H54 (cell line): ENCODE results near the gene DPCD.

ENCODE experiments used
- DNase-seq: peaks from one replicate; pipeline ENCODE4 v3.0.0; 2011; ENCODE audit warnings: low spot score, mixed read lengths; ENCODE audit not compliant: insufficient read length
- FAIRE-seq: peaks from 3 replicates; lab custom pipeline; 2011; peaks lifted over from hg19 to GRCh38; lab: Jason Lieb, UNC
- POLR2A ChIP-seq: IDR thresholded peaks from 2 replicates; pipeline ENCODE4 v1.6.1; 2011; ENCODE audit warnings: low read depth, mild to moderate bottlenecking, low read length

Gene DPCD

DNA sequence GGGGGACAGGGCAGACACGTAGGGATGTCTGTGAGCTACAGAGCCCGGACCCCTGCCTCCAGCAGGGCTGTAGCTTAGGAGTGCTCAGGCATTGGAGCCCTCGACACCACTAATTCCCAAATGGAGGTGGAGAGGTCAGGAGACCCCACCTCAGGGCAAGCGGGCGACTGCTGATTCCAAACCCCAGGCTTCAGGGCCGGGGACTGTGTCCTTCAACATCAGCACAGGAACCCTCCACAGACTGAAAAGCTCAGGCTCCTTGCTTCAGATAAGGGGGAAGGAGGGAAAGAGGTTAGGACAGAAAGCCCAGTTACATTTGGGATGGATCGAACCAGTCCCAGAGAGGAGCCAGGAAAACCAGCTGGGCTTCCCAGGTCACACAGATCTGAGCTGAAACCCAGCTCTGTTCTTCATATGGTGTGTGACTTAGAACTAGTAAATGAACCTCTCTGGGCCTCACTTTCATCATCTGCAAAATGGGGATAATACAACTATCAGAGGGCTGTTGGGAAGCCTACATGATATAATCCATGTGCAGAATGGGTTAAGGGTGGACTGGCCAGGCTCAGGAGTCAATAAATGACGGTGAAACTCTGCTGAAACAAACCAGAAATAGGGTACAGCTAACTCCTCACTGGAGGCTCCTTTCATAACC is 16.7 kb upstream of the DPCD start:
- TF ChIP-seq POLR2A, result no peak
- no peak for FAIRE-seq
- DNase-seq, result no peak

DNA sequence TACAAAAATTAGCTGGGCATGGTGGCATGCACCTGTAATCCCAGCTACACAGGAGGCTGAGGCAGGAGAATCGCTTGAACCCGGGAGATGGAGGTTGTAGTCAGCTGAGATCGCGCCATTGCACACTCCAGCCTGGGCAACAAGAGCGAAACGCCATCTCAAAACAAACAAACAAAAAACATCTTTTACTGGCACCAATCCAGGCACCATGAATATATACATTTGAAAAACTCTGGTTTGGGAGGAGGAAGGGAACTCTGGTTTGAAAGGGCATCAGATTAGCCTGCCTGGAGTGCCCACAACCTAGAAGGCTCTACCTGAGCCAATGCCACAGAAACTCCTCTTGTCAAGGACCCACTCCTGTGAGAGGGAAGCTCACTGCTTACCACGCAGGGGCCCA is 16.0 kb upstream of the DPCD start:
- FAIRE-seq (no peak), DNase-seq (no peak)
- TF ChIP-seq POLR2A, result no peak

DNA sequence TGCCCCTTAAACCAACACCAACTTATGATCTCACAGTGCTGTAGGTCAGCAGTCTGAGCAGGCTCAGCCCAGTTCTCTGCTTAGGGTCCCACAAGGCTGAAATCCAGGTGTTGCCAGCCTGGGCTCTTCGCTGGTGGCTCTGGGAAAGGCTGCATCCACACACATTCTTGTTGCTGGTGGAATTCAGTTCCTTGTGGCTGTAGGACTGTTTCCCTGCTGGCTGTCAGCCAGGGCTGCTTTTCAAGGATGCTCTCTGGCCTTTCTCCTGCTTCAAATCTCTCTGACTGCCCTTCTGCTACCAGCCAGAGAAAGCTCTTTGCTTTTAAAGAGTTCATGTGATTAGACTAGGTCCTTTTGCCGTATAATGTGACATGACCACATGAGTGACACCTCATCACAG is 15.3 kb upstream of the DPCD start:
- FAIRE-seq, result no peak
- no peak for TF ChIP-seq POLR2A
- DNase-seq, result no peak

DNA sequence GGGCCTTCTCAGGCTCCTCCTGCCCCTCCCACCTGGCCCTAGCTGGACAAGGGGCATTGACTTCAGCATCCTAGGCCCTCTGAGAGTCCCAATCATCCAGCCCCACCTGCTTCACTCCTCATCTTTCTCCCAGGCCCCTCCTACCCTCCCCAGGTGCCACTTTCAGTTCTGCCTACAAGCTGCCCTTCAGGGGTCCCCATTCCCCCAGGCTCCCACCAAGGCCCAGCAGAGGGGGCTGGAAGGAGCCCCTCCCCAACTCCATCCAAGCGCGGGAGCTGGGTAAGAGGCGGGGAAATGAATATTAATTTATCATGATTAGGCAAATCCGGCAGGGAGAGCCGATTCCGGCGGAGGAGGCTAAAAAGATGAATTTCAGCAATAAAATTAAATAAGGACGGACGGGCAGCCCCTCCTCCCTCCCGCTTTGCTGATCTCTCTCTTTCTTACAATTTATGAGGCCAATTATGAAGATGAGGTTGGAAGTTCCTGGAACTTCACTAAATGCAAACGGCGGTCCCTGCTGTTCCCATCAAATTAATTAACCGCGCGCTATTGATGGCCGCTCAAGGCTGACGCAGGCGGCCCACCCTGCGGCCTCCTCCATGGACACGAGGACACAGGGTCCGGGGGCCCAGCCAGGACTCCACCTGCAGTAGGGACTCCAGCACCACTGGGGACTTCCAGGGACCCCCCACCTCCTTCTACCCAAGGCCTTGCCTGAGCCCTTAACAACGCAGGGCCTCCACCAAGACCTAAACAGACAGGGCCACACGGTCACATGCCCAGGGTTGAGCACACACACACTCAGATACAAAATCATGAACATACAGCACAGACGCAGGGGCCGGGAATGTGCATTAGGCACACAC is 14.0 kb upstream of the DPCD start:
- no peak for DNase-seq
- FAIRE-seq, result no peak
- no peak for TF ChIP-seq POLR2A

DNA sequence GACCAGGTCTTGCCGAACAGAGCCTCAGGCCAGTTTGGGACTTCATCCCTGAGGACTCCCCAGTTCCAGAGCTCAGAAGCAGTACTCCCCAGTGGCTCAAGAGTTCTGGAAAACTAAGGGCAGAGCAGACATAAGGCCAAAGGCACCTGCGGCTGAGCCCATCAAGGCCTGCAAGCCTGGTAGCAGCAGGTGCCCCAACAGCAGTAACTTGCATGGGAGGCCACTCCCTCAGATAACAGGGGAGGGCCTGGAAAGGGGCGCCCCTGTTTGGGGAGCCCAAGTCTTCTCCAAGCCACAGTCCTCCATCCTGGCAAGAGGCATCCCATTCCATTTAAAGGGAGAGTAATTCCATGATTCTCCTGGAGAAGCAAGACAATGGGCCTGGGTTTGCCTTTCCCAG is 13.0 kb upstream of the DPCD start:
- no peak for FAIRE-seq
- TF ChIP-seq POLR2A, result no peak

DNA sequence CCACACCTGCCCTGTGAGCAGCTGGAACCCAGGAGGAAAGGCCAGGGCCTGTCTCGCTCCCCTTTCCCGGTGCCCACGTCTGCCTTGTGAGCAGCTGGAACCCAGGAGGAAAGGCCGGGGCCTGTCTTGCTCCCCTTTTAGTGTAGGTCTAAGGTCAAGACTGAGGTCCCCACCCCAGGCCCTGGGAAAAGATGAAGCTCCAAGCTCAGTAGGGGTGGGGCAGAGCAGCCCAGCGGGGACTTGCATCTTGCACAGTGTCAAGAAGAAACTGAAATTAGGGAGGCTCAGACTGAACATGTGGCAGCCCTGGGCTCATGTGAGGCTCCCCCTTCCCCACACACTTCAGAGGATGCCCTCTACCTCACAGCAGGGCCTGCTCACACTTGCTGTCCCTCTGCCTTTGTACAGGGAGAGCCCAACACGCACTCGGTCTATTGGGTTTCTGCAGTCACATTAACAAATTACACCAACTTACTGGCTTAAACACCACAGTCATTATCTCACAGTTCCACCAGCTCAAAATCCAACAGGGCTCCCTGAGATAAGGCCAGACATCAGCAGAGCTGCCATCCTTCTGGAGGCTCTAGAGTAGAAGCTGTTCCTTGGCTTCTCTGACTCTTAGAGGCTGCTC is 12.4 kb upstream of the DPCD start:
- no peak for DNase-seq
- FAIRE-seq, result no peak
- no peak for TF ChIP-seq POLR2A

More for the DNA sequence above, 13.0 kb upstream of the DPCD start:
- no peak for DNase-seq

DNA sequence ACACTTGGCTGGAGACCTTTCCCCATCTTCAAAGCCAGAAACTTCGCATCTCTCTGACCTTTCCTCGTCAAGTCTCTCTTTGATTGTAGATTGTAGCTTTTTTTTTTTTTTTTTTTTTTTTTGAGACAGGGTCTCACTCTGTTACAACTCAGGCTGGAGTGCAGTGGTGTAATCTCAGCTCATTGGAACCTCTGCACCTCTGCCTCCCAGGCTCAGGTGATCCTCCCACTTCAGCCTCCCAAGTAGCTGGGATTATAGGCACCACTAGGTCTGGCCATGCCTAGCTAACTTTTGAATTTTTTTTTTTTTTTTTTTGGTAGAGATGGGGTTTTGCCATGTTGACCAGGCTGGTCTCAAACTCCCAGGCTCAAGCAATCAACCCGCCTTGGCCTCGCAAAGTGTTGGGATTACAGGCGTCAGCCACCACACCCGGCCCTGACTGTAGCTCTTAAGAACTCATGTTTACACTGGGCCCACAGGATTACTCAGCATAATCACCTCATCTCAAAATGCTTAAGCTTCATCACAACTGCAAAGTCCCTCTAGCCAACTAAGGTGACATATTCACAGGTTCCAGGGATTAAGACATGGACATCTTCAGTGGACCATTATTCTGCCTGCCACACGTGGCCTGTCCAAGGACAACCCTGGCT is 11.8 kb upstream of the DPCD start:
- FAIRE-seq (no peak), DNase-seq (no peak)
- no peak for TF ChIP-seq POLR2A

DNA sequence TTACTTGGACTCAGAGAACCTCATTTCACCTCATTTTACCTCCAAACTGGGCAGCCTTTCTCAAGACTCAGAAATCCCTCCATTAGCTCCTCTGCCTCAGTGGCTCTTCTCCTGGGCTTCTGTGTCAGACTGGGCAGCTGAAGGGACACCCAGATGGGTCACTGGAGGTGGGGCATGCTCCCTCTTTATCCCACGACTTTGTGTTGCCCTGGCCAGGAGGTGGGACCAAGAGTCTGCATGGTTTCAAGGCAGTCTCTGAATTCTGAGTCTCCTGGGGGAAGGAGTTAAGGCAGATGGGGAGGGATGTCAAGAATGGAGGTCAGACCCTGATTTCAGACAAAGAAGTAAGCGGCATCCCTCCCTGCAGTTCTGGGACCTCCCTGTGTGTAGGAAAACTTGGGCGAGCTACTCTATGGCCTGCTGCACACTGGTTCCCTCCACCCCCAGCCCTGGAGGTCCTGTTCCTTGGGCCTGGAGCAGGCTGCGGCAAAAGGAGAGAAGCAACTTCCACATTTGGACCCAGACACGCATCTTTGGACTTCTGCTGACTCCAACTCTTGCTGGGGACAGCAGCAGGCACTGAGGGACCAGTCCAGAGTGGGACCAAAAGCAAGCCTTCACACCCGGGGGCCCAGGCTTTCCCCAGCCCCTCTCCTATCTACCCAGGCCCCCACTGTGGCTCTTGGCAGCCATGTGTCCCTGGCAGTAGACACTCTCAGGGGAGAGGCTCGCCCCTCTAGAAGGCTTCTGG is 10.8 kb upstream of the DPCD start:
- DNase-seq (no peak), FAIRE-seq (no peak)
- TF ChIP-seq POLR2A, result no peak

DNA sequence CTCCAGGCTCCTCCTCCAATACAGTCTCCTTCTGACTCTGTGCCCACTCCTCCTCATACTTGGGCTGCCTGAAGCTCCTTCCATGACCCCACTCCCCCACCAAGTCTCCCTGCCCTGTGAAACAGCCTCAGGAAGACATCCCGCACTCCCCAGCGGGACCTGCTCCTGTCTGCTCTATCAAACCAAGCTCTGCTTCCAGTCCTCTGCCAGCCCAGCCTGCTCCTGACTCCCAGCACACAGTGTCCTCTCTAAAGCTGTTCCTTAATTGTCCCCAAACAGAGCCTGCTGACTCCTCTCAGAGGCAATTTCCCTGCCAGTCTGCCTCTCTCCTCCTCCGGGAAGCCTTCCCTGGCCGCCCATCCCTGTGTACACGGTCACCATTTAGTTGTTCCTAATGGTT is 9.9 kb upstream of the DPCD start:
- DNase-seq, result no peak
- FAIRE-seq, result no peak
- no peak for TF ChIP-seq POLR2A

DNA sequence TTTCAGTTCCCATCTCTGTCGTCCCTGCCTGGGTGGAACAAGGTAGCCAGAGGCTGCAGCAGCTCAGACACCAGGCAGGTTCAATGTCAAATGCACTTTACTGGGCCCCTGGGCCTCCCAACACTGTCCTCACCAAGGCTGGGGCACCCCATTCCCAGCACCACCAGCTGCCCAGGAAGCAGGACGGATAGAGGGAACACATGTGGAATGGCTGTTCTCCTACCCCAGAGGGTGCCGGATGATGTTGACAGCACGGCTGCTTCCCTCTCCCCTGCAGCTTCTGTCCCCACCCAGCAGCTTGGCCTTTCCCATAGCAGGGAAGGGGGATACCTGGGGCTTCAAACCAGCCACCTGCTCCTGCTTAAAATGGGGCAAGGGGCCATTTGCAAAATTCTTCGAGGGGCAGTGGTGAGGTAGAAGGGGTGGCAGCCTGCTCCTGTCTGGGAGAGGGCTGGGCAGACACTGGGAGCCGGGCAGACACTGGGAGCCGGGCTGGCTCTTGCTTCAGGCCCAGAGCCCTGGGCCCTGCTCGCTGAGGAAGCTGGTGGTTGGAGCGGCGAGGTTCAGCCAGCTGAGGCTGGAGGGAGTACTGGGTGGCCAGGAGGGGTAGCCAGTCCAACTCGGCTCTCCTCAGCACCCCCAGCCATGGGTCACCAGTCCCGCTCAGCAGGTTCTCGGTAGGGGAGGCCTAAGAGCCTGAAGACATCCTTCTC is 9.2 kb upstream of the DPCD start:
- no peak for TF ChIP-seq POLR2A
- no peak for DNase-seq
- FAIRE-seq, result no peak

DNA sequence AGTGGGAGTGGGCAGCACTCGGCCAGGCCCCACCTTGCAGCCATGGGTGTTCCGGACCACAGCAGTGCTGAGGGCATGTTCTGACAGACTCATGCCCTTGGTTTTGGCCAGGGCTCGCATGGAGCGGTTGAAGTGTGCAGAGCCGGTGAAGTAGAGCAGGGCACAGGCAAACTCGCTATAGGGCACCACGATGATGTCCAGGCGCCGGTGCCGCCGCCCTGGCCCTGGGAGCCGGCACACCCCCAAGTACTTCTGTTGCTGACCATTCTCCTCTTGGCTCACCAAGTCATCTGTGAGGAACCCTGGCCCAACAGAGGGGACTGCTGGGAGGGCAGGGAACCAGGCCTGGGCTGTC is 8.6 kb upstream of the DPCD start:
- TF ChIP-seq POLR2A, result no peak
- no peak for DNase-seq
- no peak for FAIRE-seq

DNA sequence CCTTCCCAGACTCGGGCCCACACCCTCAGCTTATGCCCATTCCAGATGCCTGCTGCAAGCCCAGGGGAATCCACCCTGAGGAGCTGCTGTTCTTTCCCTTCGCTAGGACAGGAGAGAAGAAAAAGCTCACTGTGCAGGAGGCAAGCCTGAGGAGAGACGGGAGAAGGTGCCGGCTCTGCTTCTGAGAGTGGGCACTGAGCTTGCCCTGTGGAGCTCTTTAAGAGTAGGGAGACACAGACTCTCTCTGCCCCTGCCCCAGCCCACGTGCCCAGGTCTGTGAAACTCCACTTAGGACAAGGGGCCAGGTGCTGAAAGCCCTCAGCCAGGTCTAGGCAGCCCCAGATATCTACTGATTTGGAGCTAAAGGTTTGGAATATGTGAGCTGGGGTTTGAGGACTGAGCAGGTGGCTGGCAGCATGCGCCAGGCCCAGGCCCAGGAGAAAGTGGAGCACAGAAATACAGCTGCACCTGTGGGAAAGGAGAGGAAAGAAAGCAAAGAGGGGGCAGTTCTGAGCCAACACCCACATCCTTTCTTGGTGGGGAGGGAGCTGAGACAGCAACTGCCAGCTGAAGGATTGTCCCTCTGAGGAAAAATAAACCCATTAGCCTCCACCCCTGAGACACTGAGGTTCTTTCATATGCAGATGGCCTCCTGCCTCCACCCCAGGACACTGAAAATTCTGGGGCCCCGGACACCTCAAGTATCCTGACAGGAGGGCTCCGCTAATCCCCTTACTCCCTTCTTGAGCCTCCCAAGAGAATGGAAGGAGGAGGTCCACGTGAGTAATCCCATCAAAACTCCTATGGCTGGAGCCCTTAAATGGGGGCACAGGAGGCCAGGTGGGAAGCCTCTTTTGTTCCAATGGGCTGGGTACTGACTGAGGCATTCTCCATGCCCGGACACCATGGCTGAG is 7.4 kb upstream of the DPCD start:
- FAIRE-seq, result no peak

More for the DNA sequence above, 7.4 kb upstream of the DPCD start:
- no peak for DNase-seq
- no peak for TF ChIP-seq POLR2A
